HG03064 (cell line): Measurements from ENCODE around the gene IGF1.
"Not testable (repeated sequence)": the region's sequence is repeated elsewhere in the genome, so short reads cannot be mapped to it uniquely, and the experiment has no call there.

Experiments
- ATAC-seq: cut with Tn5 transposase; IDR thresholded peaks from one replicate; pipeline ENCODE4 v1.9.1; 2021; ENCODE audit warnings: low read depth; ENCODE audit not compliant: unreplicated experiment

IGF1 gene

DNA sequence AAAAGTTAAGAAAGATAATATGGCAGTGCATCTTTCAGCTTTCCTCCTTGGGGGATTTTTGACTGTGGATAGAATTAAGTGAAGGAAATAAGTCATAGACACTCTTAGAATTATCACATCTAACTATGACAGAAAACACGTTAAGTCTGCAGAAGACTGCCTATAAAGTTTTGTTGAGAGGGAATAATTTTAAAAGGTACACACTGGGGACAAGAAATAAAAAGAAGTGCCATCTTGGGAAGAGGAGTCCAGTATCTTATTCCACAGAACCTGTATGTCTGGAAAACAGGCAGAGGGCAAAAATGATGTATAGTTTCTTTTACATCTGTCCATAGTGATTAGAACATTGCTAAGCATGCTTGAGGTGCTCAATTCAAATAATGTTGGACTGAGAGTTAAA, 80.7 kb downstream of the IGF1 start:
- ATAC-seq: no peak

DNA sequence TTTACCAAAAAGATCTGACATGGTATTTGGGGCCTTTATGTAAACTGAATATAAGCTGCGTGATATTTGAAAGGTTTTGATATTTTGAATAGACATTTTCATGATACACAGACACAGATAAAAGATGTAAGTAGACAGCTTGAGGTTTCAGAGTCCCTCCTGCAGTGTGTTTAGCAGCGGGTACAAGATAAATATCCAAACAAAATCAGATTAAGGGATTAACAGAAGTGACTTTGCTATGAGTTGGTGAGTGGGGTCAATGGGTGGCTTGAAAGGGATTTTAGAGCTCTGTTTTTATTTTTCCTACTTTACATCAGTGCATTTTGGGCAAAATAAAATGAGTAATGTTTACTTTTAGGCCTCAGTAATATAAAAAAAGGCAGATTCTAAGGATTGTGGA, 84.1 kb downstream of the IGF1 start:
- ATAC-seq: no peak

DNA sequence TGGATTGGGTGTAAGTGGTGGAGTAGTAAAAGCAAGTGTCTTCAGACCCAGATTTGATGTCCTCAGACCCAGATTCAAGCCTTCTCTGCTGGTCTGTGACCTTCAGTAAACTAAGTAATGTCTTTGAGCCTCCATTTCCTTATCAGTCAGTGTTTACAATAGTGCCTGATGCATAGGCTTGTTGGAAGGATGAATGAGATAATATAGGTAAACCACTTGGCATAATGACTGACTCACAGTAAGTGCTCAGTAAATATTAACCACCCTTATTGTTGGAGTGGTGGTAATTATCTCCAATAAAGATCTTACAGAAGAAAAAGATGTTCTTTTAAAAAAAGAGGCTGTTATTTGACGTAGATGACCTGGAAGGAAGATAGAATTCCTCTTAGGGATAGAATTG, 86.2 kb downstream of the IGF1 start:
- no peak for ATAC-seq

DNA sequence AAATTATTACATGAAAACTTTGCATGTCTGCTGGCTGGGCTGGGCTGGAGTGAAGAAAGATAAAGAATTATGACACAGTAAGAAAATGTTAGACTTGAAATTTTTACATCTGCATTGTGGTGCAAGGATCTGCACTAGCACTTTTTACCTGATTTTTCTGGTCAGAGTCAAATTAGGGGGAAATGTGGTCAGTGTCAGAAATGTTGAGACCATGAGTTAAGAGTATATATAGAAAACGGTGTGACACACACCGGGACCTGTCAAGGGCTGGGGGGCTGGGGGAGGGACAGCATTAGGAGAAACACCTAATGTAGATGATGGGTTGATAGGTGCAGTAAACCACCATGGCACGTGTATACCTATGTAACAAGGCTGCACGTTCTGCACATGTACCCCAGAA, 90.3 kb downstream of the IGF1 start:
- no peak for ATAC-seq

DNA sequence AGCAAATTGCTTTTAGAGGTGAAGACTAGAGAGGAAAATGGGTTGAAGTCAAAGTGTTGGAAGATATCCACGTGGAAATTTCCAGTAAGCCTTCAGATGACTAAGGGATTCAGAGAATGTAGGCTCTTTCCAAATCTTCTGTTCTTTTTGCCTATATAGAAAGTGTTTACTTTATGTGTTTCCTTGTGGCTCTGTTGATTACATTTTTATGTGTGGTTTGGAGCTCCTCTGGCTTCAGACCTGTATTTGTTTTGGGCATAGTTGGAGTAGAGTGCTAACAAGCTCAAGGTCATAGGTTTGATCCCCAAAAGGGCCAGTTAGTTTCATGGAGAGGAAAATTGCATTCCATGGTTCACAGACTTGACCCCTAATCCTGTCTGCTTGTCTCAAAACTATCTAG, 91.9 kb downstream of the IGF1 start:
- no peak for ATAC-seq

DNA sequence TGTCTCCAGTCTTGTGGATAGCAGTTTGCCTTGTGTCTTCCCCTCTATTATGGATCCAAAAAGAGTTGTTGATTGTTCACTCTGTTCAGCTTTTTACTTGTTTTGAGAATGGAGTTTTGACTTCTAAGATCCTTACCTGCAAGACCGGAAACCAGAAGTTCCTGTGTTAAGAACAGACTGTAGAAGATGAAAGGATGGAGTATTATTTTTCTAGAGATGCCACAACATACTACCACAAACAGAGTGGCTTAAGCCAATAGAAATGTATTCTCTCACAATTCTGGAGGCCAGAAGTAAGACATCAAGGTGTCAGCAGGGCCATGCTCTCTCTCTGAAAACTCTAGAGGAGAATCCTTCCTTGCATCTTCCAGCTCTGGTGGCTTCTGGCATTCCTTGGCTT, 95.0 kb downstream of the IGF1 start:
- no peak for ATAC-seq

DNA sequence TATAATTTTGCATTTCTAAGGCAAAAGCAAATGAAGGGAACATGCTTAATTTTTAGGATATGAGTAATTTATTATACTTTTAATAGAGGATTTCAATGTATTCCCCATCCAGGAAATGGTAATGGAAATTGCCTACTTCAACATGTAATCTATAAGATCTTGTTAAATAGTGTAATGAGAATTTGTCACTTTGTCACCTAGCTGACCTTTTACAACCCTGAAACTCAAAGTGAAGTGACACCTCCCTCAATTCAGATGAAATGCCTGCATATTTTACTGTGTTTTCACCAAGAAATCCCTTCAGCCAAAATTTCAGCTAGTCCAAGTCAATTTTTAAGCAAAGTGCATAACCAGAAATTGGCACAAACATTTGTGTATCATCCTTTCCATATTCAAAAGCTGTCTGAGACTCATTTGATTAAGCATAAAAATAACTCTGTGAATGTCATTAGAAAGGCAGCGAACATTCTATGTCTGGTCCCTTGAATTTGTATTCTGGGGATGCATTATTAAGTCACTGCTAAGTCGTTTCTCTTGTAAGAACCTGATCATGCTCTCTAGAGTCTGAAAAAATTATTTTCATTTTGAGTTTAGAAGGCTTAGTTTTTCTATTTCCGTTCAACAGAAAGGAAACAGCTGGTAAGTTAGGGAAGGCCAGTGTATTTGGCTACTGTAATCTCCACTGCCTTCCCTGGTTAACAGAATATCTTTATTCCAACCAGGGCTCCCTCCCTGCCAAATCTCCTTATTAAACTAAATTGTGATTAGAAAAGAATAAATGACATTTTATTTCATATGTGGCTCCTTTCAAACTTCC, 100.8 kb downstream of the IGF1 start:
- ATAC-seq: no peak

DNA sequence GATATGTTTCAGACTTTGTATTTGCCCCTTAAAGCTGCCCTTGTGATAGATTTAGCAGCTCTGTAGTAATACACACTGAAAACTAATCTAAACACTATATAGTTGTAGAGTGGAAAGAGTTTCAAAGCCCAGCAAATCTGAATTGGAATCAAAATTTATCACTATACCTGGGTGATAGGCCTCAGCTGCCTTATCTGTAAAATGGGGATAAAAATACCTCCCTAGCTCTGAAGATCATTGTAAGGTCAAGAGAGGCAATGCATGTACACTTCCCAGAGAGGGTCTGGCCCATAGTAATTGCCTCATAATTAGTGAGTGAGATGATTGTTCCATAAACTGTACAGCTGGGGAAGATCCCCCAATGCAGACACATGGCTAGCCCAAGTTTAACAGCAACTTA, 103.6 kb downstream of the IGF1 start:
- ATAC-seq: no peak

DNA sequence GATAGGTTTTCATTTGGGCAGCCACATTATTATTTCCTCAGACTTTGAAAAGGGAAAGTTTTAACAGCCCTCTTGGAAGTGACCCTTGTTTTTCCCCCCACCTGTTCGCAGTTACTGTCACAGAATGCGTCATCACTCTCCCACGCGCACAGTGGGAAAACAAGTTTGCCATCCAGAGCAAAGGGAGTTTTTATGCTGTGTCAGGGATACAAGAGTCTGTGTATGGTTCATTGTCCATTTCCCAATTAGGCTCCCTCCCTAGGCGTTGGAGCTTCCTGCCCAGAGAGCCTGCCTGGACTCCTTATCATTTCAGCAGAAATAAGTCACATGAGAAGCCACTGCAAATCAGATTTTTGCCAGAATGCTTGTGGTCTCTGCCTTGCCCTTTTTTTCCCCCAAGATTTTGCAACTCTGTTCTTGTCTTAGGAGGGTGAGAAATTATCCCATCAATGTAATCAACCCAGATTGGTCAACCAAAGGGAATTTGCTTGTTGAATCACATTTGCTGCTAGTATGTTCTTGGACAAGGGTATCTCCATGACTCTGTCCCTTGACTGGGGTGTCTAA, 104.1 kb downstream of the IGF1 start:
- ATAC-seq: no peak

DNA sequence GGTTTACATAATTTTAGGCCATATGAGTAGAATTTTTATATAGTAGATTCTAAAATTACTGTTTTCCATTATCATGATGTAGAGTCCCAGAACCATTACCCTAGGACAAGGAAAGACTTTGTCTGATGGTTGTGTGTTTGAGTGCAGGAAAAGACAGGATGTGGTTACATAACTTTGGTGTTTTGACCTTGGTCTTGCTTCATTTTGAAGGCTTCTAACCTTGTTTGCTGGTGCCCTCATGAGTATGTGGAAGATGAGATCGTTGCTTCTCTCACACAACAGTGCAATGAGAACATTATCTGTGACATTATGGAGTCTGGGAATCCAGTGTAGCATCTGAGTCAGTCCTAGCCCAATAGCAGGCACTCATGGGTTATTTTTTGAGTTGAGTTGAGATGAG, 106.2 kb downstream of the IGF1 start:
- ATAC-seq: no peak

DNA sequence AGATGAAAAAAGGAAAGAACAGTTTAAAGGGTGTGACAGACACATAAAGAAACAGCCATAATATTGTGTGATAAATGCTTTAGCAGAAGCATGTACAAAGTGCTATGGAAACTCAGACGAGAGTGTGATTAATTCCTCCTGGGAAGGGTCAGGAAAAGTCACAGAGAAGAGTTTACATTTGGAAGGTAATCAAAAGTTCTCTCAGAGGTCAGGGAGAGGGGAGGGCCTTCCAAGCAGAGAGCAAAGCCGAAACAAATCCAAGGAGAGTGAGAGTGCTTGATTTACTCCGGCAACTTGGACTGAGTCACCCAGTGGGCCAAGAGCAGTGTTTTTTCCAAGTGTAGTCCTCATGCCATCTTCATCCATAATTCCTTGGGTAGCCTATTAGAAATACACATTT, 108.3 kb downstream of the IGF1 start:
- ATAC-seq: no peak

DNA sequence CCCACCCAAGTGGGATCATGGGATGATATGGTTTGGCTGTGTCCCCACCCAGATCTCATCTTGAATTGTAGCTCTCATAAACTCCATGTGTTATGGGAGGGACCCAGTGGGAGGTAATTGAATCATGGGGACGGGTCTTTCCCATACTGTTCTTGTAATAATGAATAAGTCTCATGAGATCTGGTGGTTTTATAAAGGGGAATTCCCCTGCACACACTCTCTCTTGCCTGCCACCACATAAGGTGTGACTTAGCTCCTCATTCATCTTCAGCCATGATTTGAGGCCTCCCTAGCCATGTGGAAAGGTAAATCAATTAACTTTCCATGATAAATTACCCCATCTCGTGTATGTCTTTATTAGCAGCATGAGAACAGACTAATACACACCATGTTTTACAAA, 109.2 kb downstream of the IGF1 start:
- no peak for ATAC-seq

DNA sequence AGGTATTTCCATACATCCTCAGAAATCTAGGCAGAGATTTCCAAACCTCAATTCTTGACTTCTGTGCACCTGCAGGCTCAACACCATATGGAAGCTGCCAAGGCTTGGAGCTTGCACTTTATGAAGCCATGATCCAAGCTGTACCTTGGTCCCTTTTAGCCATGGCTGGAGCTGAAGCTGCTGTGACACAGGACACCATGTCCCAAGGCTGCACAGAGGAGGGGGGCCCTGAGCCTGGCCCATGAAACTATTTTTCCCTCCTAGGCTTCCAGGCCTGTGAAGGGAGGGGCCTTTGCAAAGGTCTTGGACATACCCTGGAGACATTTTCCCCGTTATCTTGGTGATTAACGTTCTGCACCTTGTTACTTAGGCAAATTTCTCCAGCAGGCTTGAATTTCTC, 110.5 kb downstream of the IGF1 start:
- no peak for ATAC-seq

DNA sequence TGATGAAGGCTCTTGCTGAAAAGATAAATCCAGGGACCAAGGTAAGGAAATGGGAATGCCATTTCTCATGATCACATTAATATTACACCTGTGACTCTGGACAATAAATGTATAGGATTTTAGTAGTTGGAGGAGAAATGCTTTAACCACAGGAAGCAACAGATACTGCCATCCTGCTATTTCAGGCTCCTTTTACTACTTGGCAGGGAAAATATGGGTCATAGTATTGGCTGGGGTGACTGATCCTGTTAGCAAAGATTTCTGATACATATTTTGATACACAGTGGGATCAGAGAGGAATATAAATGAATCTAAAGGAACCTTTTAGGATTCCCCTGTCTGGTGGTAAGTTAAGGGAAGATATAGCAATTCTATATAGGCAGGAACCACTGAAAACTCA, 115.0 kb downstream of the IGF1 start:
- no peak for ATAC-seq

DNA sequence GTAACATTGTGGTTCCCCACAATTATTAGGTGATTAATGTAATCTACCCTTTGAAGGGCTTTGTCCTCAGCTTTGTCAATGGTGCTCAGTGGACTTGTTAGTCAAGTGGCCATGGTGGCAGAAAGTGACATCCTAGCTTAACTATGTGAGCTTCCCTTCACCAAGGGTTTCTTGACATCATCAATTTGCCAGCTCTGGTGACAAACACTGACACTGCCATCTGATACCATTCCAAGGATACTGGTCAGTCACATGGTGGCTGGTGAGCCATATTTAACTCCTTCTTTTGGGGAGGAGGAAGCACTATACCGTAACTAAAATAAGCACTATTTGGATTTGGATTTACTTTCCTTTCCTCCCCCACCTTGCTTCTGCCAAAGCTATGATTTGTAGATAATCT, 115.7 kb downstream of the IGF1 start:
- no peak for ATAC-seq

DNA sequence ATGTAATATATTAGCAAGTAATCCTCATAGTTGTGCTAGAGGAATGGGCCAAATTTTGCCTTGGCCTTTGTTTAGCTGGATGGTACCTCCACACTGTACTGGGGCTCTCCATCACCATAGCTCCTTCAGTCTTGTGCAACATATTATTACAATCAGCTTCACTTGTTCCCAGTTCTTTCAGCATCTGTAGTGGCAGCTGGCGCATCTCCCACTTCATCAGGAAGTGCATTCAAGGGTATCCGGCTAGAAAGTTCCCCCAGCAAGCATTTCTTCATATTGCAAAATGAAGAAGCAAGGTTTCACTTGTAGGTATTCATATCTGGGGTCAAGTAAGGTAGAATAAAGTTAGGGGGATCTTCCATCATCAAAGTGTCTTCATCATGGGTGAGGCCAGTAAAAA, 123.7 kb downstream of the IGF1 start:
- ATAC-seq: no peak

DNA sequence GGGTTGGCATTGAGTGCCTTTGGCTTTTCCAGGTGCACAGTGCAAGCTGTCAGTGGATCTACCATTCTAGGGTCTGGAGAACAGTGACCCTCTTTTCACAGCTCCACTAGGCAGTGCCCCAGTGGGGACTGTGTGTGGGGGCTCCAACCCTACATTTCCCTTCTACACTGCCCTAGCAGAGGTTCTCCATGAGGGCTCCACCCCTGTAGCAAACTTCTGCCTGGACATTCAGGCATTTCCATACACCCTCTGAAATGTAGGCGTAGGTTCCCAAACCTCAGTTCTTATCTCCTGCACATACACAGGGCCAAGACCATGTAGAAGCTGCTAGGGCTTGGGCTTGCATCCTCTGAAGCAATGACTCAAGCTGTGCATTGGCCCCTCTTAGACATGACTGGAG, 126.1 kb downstream of the IGF1 start:
- ATAC-seq: not testable (repeated sequence)

DNA sequence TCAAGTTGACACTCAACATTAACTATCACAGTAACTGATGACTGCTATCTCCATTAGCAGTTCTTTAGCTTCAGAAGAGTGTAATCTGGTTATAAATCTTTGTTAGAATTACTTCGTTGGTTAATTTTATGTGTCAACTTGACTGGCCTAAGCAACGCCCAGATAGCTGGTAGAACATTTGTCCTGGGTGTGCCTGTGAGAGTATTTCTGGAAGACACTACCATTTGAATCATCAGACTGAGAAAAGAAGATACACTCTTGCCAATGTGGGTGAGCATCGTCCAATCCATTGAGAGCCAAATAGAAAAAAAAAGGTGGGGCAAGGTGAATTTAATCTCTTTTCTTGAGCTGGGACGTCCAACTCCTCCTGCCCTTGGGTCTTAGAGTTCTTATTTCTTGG, 129.0 kb downstream of the IGF1 start:
- ATAC-seq: no peak

DNA sequence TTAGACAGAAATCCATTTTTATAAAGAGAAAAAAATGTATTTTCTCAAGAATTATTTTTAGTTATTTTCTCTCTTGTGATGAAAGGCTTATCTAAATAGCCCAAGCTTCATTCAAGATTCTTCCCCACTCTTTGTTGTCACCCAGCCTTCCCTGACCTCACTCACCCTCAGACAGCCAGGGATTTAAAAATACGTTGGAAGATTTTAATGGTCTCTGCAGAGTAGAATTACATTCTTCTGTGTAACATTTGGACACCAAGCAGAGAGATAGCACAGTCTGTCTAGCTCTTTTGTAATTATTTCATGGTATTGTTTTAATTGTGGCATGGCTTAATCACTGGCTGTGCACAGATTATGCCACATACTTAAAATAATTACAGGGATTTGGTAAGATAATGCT, 130.3 kb downstream of the IGF1 start:
- ATAC-seq: no peak

DNA sequence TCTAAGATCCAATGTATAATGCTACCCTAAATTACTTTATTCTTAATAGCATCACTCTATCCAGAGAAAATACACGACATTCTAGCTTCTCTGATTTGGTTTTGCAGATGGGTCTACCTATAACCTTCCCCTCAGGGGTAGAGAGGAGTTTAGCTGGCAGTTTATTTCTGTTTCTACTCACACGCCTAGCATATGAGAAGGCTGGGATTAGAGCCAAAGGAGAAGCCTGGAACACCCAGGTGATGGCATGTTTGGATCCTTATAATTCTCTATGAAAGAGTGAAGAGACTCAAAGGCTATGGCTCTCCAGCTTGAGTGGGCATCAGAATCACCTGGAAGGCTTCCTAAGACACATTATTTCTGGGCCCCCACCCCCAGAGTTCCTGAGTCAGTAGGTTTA, 131.3 kb downstream of the IGF1 start:
- no peak for ATAC-seq

DNA sequence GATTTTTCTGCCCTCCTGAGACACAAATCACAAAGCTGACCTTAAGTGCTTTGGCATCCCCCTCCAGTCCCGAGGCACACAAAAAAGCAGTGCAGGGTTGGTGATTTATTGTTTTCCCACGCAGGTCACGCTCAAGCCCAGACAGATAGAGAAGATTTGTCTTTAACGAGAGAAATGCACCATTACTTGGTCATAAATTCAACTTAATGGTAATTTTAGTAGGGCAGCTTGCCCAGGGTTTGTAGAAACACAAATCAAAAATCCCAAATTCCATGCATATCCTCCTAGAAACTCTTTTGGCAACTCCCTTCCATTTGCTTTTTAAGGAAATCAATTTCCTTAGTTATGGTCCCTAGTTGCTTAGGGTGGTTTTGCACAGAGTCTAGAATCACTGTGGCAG, 132.6 kb downstream of the IGF1 start:
- no peak for ATAC-seq
